Articular chondrocyte of knee joint (primary cell): ENCODE measurements around the gene PPP2CA. TPM values are rescaled to one million over a fixed set of nuclear protein-coding genes. Genes with fewer than 3 reads are reported as not detected.

ENCODE experiments used
- small RNA-seq: library from RNA; depleted of rRNA; stranded (forward); fragments of <200 nt; gene quantifications from one replicate; pipeline ENCODE3, GENCODE V24; 2012
- total RNA-seq: library from RNA; depleted of rRNA; stranded (reverse); fragments of >200 nt; gene quantifications from 2 replicates; pipeline ENCODE4 v1.2.3, GENCODE V29; 2012

The PPP2CA gene
- total RNA-seq, result 95.1 and 111 TPM in 2 replicates

DNA sequence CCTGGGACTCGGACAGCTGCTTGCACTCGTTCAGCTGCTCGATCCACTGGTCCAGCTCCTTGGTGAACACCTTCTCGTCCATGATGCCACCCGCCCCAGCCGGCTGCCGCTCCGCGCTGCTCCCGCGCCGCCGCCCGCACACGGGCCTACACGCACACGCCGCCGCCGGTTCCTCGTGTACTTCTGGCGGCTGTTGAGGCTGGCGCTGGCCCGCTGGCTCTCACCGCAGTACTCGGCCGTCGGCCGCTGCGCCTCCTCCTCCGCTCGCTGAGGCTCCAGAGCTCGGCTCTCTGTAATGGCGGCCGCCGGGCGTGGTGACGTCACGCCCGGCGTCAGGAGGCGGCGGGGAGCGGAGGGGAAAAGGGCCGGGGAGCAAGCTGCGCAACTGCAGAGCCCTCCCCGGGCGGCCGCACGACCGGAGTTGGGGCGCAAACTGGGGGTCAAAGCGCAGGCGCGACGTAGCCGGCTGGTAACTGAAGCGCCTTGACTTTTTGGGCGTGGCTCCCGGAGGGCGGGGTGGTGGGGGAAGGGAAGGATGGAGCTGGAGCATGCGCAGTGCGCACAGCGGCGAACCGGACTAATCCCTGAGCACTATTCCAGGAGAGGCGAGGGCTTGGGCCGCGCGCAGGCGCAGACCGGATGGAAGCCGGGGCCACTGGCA, at the start of gene PPP2CA:
Gene PPP2CA, minus strand, starts transcription at position 294 of the 661 bp plus-strand sequence. Its CDS starts 212 bp downstream, at position 82.

DNA sequence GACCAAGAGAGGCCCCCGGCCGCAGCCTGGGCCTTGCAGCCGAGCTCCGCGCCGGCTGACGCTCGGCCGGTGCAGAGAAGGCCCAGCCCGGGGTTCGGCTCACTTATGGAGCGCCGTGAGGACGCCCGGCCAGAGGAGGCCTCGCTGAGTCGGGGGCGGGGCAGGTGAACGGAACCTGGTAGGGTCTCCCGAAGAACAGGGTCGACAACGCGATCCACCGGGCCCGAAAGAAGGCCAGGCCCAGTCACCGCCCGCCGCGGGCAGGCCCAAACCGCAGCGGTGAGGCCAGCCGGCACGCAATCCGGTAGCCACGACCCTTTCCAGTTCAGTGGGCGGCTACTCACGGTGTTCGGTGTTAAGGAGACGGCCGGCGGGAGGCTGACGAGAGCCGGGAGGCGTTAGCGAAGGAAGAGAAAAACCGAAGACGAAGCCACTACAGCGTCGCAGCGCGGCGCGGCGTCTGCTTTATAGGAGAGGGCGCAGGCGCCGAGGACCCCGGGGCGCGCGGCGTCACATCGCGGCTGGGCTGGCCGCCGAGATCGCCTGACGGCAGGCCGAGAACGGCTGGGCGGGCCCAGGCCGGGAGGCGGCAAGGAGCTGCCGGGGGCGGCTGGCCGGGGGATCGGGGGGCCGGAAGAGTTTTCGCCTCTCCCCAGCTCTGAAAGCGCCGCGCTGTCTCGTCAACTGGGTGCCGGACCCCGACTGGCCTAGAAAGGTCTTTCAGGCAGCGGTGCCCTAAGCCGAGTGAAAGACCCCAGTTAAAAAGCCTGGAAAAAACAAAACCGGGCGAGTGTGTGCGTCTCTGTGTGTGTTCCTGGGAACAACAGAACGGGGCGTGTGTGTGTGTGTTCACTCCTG, 49.1 kb downstream of the PPP2CA start, which contains the start of gene SKP1:
Gene SKP1, minus strand, starts transcription at position 440 of the 858 bp plus-strand sequence. CDS start 2,928 bp downstream, outside the sequence.

Small RNAs within 50 kb of the gene (small RNA-seq; reads per million reads assigned to genes)
- gene MIR3661, result not detected

Other genes starting within 250 kb of the PPP2CA start
- 293 and 318 TPM in 2 replicates for gene VDAC1, start 221.1 kb downstream of the PPP2CA start, total RNA-seq
- 0.78 and 1.8 TPM in 2 replicates for gene TCF7, start 111.4 kb downstream of the PPP2CA start, total RNA-seq
- gene SKP1, start 49.1 kb downstream of the PPP2CA start, total RNA-seq, result 260 and 355 TPM in 2 replicates
- 1.7 and 3.2 TPM in 2 replicates for gene CDKL3, start 141.1 kb upstream of the PPP2CA start, total RNA-seq
- gene UBE2B, start 145.5 kb upstream of the PPP2CA start, total RNA-seq, result 46.7 and 51.5 TPM in 2 replicates
- gene CDKN2AIPNL, start 185.8 kb upstream of the PPP2CA start, total RNA-seq, result 22.0 and 25.9 TPM in 2 replicates